GM04503 (cell line): Measurements from ENCODE around the gene SGK2.
"Not testable (repeated sequence)": the region's sequence is repeated elsewhere in the genome, so short reads cannot be mapped to it uniquely, and the experiment has no call there.

ENCODE experiments used
- DNase-seq: peaks from one replicate; pipeline ENCODE4 v3.0.0-alpha.2; 2012; ENCODE audit warnings: low read depth

Gene SGK2

GRCh38 chr20:43603124-43603523 is 44.3 kb downstream of the SGK2 start:
- no peak for DNase-seq

GRCh38 chr20:43605715-43606114 is 46.9 kb downstream of the SGK2 start:
- no peak for DNase-seq

- not testable (repeated sequence) for DNase-seq
Observed at GRCh38 chr20:43607278-43607677, 48.5 kb downstream of the SGK2 start.

- DNase-seq: no peak
Observed at GRCh38 chr20:43631598-43631997, 72.8 kb downstream of the SGK2 start.
